ENCODE results near the gene DDR1. TPM values are rescaled to one million over a fixed set of nuclear protein-coding genes. Genes with fewer than 3 reads are reported as not detected.
A peak's percentile ranks its signal among the peaks of the same experiment; 100 is the strongest.

The DDR1 gene
- total RNA-seq, 1 donor from 2014 or later = 102 TPM

DNA sequence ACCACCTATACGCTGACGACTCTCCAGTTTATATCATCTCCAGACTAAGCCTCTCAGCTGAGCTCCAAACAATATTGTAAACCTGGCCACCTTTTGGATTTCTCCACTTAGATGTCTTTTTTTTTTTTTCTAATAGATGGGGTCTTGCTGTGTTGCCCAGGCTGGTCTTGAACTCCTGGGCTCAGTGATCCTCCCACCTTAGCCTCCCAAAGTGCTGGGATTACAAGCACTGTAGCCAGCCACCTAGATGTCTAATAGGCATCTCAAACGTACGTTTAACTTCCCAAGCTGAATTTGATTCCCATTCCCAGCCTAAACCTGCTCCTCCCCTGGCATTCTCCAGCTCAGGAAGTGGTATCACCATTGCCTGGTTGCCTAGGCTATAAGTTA lies 5.2 kb downstream of the DDR1 start:
- no peak overlapping the region for H3K4me3 ChIP-seq
- TF ChIP-seq, protein P1, sequence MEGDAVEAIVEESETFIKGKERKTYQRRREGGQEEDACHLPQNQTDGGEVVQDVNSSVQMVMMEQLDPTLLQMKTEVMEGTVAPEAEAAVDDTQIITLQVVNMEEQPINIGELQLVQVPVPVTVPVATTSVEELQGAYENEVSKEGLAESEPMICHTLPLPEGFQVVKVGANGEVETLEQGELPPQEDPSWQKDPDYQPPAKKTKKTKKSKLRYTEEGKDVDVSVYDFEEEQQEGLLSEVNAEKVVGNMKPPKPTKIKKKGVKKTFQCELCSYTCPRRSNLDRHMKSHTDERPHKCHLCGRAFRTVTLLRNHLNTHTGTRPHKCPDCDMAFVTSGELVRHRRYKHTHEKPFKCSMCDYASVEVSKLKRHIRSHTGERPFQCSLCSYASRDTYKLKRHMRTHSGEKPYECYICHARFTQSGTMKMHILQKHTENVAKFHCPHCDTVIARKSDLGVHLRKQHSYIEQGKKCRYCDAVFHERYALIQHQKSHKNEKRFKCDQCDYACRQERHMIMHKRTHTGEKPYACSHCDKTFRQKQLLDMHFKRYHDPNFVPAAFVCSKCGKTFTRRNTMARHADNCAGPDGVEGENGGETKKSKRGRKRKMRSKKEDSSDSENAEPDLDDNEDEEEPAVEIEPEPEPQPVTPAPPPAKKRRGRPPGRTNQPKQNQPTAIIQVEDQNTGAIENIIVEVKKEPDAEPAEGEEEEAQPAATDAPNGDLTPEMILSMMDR (IDR thresholded peaks at IDR 0.05) = no peak
- H3K9me3 ChIP-seq = no peaks in the 10 kb centered on the region
- peaks cover 17% of the 10 kb centered on the region for H3K4me1 ChIP-seq
- DNase-seq (no peak), ATAC-seq (no peak)
- H3K27ac ChIP-seq = no peak overlapping the region
- H3K27me3 ChIP-seq = no peaks in the 10 kb centered on the region
- intact Hi-C loops (cut with DNase I) = no loop called here
- peaks cover 32% of the 10 kb centered on the region for H3K36me3 ChIP-seq

DNA sequence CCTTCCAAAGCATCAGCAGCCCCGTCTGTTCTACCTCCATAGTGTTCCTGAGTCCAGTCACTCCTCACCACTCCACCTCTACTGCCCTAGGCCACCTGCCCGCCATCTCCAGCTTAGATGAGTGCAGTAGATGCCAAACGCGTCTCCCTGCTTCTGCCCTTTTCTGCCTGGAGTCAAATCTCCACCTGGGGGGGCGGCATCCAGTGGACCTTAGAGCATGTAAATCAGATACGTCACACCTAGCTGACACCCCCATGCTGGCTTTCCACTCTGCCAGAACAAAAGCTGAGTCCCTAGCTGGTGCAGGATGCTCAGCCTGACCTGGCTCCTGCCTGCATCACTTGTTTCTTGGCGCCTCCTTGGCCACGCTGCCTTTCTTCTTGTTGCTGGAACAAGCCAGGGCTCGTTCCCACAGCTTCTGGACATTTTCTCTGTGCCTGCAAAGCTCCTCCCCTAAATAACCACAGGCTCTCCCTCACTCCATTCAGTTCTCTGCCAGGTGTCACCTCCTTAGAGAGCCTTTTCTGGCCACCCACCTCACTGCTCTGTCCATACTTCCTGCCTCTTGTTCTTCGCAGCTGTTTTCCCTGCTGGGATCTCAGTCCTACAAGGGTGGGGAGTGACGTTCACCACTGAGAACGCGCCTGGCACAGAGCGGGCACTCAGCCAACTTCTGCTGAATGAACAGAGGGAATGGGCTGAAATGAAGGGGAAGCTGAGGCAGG lies 5.8 kb downstream of the DDR1 start:
- no peak for ATAC-seq
- intact Hi-C loops (cut with DNase I) = loop anchor here (5.0 kb wide), 1 partner anchor 208 kb away; no protein-coding TSS in a partner anchor
- Histone ChIP-seq H3K27ac (no peak overlapping the region), H3K4me1 (peaks cover 17% of the 10 kb centered on the region), H3K9me3 (no peaks in the 10 kb centered on the region), H3K4me3 (no peak overlapping the region), H3K27me3 (no peaks in the 10 kb centered on the region), H3K36me3 (peaks cover 38% of the 10 kb centered on the region)
- peak; percentile 42 for DNase-seq
- TF ChIP-seq, protein P1 (IDR thresholded peaks at IDR 0.05) = no peak

DNA sequence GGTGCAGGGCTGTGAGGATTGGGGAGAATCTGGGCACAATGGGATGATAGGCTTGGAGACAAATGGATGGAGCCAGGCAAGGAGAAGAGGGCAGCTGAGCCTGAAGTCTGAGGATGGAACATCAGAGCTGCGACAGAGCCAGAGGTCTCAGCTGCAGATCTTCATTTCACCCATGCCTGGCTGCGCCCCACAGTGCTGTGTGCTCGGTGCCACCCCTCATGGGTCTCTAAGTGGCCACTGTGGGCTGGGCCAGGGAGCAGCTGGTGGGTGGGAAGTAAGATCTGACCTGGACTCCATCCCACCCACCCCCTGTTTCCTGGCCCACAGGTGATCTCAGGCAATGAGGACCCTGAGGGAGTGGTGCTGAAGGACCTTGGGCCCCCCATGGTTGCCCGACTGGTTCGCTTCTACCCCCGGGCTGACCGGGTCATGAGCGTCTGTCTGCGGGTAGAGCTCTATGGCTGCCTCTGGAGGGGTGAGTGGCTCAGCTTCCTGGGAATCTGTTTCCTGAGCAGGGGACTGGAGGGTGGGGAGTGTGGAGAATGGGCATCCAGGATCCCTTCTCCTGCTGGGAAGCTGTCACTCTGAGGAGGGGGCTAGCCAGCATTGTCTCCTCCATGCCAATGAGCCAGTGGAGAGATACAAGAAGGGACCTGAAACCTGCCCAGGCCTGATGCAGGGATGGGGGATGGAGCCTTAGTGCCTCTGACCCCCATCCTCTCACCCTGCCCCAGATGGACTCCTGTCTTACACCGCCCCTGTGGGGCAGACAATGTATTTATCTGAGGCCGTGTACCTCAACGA lies 6.5 kb downstream of the DDR1 start:
- peaks cover 12% of the 10 kb centered on the region for H3K4me1 ChIP-seq
- no peaks in the 10 kb centered on the region for H3K27me3 ChIP-seq
- no peaks in the 10 kb centered on the region for H3K9me3 ChIP-seq
- ATAC-seq (no peak), DNase-seq (peak; percentile 16)
- peaks cover 43% of the 10 kb centered on the region for H3K36me3 ChIP-seq
- H3K27ac ChIP-seq = no peak overlapping the region
- TF ChIP-seq, protein P1 (IDR thresholded peaks at IDR 0.05) = no peak
- no peak overlapping the region for H3K4me3 ChIP-seq
- intact Hi-C loops (cut with DNase I) = loop anchor here (5.0 kb wide), 1 partner anchor 209 kb away; no protein-coding TSS in a partner anchor

DNA sequence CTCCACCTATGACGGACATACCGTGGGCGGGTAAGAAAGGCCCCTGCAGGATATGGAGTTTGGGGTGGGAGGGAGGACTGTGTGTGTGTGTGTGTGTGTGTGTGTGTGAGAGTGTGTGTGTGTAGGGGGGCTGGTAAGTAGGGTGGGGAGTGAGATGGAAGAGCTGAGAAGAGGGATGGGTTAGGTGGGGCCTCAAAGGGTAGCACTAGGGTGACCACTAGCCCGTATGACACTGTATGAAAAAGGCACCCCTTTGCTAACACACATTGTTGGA lies 7.1 kb downstream of the DDR1 start:
- intact Hi-C loops (cut with DNase I) = loop anchor here (5.0 kb wide), 1 partner anchor 209 kb away; no protein-coding TSS in a partner anchor
- no peaks in the 10 kb centered on the region for H3K27me3 ChIP-seq
- ATAC-seq (no peak), DNase-seq (no peak)
- H3K9me3 ChIP-seq = no peaks in the 10 kb centered on the region
- H3K4me1 ChIP-seq = peaks cover 6% of the 10 kb centered on the region
- TF ChIP-seq, protein P1 (IDR thresholded peaks at IDR 0.05) = no peak
- peaks cover 45% of the 10 kb centered on the region for H3K36me3 ChIP-seq
- no peak overlapping the region for H3K27ac ChIP-seq
- no peak overlapping the region for H3K4me3 ChIP-seq

DNA sequence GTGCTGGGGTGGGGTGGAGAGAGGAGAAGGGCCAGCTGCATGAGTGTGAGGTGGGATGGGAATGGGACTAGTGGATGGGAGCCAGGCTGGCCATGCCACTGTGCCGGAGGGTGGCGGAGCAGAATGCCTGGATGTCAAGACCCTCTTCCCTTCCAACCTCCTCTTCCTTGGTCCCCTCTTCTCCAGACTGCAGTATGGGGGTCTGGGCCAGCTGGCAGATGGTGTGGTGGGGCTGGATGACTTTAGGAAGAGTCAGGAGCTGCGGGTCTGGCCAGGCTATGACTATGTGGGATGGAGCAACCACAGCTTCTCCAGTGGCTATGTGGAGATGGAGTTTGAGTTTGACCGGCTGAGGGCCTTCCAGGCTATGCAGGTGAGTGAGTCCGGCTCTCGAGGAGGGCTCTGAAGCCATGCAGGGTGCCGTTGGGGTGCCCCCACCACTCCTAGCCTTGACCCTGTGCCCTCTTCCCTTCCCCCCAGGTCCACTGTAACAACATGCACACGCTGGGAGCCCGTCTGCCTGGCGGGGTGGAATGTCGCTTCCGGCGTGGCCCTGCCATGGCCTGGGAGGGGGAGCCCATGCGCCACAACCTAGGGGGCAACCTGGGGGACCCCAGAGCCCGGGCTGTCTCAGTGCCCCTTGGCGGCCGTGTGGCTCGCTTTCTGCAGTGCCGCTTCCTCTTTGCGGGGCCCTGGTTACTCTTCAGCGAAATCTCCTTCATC lies 7.7 kb downstream of the DDR1 start:
- H3K27me3 ChIP-seq = no peaks in the 10 kb centered on the region
- no peaks in the 10 kb centered on the region for H3K9me3 ChIP-seq
- intact Hi-C loops (cut with DNase I) = loop anchor here (5.0 kb wide), 1 partner anchor 210 kb away; no protein-coding TSS in a partner anchor
- peaks cover under 1% of the 10 kb centered on the region for H3K4me1 ChIP-seq
- no peak overlapping the region for H3K4me3 ChIP-seq
- H3K36me3 ChIP-seq = peaks cover 51% of the 10 kb centered on the region
- no peak overlapping the region for H3K27ac ChIP-seq
- ATAC-seq (no peak), DNase-seq (peak; percentile 47)
- TF ChIP-seq, protein P1 (IDR thresholded peaks at IDR 0.05) = no peak

All from upper lobe of right lung (tissue), 1 donor.